Measurements from ENCODE around the gene LSM12. TPM values are rescaled to one million over a fixed set of nuclear protein-coding genes. Genes with fewer than 3 reads are reported as not detected.

LSM12 gene
- total RNA-seq, 1 experiment from 2014 or later = 128 TPM

DNA sequence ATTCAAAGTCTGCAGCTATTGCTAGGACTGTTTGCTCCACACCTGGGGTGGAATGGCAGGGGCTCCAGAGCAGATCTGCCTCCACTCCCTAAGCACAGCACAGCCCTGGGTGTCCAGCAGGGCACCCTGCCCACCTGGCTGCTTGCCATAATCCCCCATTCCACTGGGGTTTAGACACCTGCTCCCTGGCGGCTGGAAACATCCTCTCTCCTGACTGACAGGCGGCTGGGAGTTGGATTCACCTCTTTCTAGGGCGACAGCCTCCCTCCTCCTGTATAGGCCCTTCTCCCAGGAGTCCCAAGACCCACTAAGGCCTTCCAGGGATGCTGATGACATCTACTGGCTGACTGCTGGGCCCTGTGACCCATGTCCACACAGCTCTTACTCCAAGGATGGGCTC is 39.0 kb upstream of the LSM12 start:
- peaks cover 24 to 29% of the 10 kb centered on the region in 2 experiments for H3K4me1 Mint-ChIP-seq
- no peak overlapping the region for H3T11ph ChIP-seq (ENCODE audit: low read length)
- H3K56ac ChIP-seq (ENCODE audit: insufficient read length, low read depth, low read length) = no peak overlapping the region
- no peak overlapping the region for H4K91ac ChIP-seq (ENCODE audit: insufficient read length, low read depth, low read length)
- no peak overlapping the region for H2AFZ ChIP-seq (ENCODE audit: low read length)
- H4K8ac ChIP-seq (replicated peaks; ENCODE audit: insufficient read length, low read depth, low read length) = no peak overlapping the region
- no peaks in the 10 kb centered on the region for H3K27me3 ChIP-seq (ENCODE audit: insufficient read depth, low read length)
- no peak overlapping the region for H3K9ac ChIP-seq (ENCODE audit: extremely low read depth, insufficient read length, low read length)
- H3K79me2 ChIP-seq (ENCODE audit: insufficient read depth, low read length) = no peaks in the 10 kb centered on the region
- no peak overlapping the region for H3K27ac Mint-ChIP-seq
- H3K9me3 ChIP-seq (ENCODE audit: control insufficient read depth, low read depth, low read length) = no peaks in the 10 kb centered on the region
- no peak overlapping the region for H4K5ac ChIP-seq (ENCODE audit: insufficient read length, low read depth, low read length)
- no peak overlapping the region for H3K23ac ChIP-seq (ENCODE audit: insufficient read length, low read depth, low read length)
- H2BK20ac ChIP-seq (ENCODE audit: low read depth, low read length, poor library complexity, severe bottlenecking) = no peak overlapping the region
- DNase-seq = no peak
- no peak overlapping the region for H2BK15ac ChIP-seq (ENCODE audit: low read depth, low read length)
- no peaks in the 10 kb centered on the region for H4K20me1 ChIP-seq (ENCODE audit: control insufficient read depth, insufficient read depth, insufficient read length)
- H3K36me3 Mint-ChIP-seq (ENCODE audit: insufficient read depth in 1 of 3, low read depth in 3 of 3) = peaks cover 0 to 12% (median 8%) of the 10 kb centered on the region in 3 experiments; a peak in 3 of 7 replicates
- no peak overlapping the region for H3K14ac ChIP-seq (ENCODE audit: insufficient read depth, low read length)
- H2AK5ac ChIP-seq (ENCODE audit: insufficient read length, low read length) = no peak overlapping the region
- H3K79me1 ChIP-seq (ENCODE audit: insufficient read depth, low read depth, low read length, poor library complexity, severe bottlenecking) = no peaks in the 10 kb centered on the region
- no peaks in the 10 kb centered on the region for H3K9me3 Mint-ChIP-seq
- no peak overlapping the region for H2BK12ac ChIP-seq (ENCODE audit: insufficient read length, low read depth, low read length)
- peak; percentile 26; the same call in 2 of the 3 replicates for TF ChIP-seq CTCF (conservative IDR thresholded peaks at IDR 0.05)
- peaks cover 5% of the 10 kb centered on the region; the same call in 1 of the 2 replicates for H3K4me1 ChIP-seq (ENCODE audit: insufficient read depth, low read length)
- no CpG with 5 or more reads among the region's 3 CpGs for WGBS (ENCODE audit: extremely low coverage, insufficient read length, low lambda C conversion rate)
- H3K18ac ChIP-seq (ENCODE audit: insufficient read length, low read depth, low read length) = no peak overlapping the region
- H3K27ac ChIP-seq (ENCODE audit: insufficient read length, low read depth, low read length) = no peak overlapping the region
- H3K4ac ChIP-seq (ENCODE audit: low read depth, low read length) = no peak overlapping the region
- H3K4me2 ChIP-seq (ENCODE audit: insufficient read depth, insufficient read length, low read length) = no peak overlapping the region
- H3K27me3 Mint-ChIP-seq (ENCODE audit: low read depth) = no peaks in the 10 kb centered on the region; the same call in 1 of the 2 replicates
- no peaks in the 10 kb centered on the region for H3K23me2 ChIP-seq (ENCODE audit: insufficient read length, low read depth, low read length, poor library complexity, severe bottlenecking)
- H2BK120ac ChIP-seq (ENCODE audit: low read depth, low read length, poor library complexity, severe bottlenecking) = no peak overlapping the region
- no peak overlapping the region for H2BK5ac ChIP-seq (ENCODE audit: insufficient read length, low read length)
- no peak overlapping the region for H3K4me3 Mint-ChIP-seq

All from H9 (cell line).